ENCODE results near the gene CYP2A6. TPM values are rescaled to one million over a fixed set of nuclear protein-coding genes. Genes with fewer than 3 reads are reported as not detected.
"Not testable (repeated sequence)": the region's sequence is repeated elsewhere in the genome, so short reads cannot be mapped to it uniquely, and the experiment has no call there.

CYP2A6 gene, protein sequence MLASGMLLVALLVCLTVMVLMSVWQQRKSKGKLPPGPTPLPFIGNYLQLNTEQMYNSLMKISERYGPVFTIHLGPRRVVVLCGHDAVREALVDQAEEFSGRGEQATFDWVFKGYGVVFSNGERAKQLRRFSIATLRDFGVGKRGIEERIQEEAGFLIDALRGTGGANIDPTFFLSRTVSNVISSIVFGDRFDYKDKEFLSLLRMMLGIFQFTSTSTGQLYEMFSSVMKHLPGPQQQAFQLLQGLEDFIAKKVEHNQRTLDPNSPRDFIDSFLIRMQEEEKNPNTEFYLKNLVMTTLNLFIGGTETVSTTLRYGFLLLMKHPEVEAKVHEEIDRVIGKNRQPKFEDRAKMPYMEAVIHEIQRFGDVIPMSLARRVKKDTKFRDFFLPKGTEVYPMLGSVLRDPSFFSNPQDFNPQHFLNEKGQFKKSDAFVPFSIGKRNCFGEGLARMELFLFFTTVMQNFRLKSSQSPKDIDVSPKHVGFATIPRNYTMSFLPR
- not detected for total RNA-seq
- polyA plus RNA-seq (2013, experiment 1 of 2), result not detected
- not detected for polyA plus RNA-seq (2013, experiment 2 of 2)
- long read RNA-seq, experiment 1, result 0 reads
- long read RNA-seq, experiment 2, result 0 reads
- long read RNA-seq, experiment 3, result 0 reads
- long read RNA-seq, experiment 4, result 0 reads

DNA sequence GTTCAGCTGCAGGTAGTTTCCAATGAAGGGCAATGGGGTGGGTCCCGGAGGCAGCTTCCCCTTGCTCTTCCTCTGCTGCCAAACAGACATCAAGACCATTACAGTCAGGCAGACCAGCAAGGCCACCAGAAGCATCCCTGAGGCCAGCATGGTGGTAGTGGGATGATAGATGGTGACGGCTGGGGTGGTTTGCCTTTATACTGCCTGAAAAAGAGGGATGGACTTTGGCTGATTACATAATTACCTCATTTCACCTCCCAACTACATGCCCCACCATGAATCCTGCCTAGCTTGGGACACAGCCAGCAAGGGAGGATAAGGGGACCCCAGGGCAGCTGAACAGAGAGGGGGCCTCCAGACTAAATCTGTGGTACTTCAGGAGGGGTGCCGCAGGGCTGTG, at the start of gene CYP2A6:
Gene CYP2A6, minus strand, starts transcription at position 171 of the 400 bp plus-strand sequence. Its CDS starts 21 bp downstream, at position 150.
- H3K27ac Mint-ChIP-seq; H3K4me3 ChIP-seq (ENCODE audit: low read length): not testable (repeated sequence)

GRCh38 chr19:40899964-40900363, 49.7 kb upstream of the CYP2A6 start:
- DNase-seq; H3K9me3 Mint-ChIP-seq; H3K27ac ChIP-seq (ENCODE audit: low read depth, low read length); H3K36me3 ChIP-seq (ENCODE audit: control insufficient read depth, insufficient read depth, low read length); H3K9me3 ChIP-seq (ENCODE audit: control insufficient read depth, low read length); H3K9ac ChIP-seq (ENCODE audit: extremely low read depth, low read length, poor library complexity, severe bottlenecking); H3K4me1 ChIP-seq (ENCODE audit: control insufficient read depth, insufficient read depth, low read length); H3K27ac Mint-ChIP-seq; H3K36me3 Mint-ChIP-seq (ENCODE audit: low read depth); H3K4me3 Mint-ChIP-seq; H3K4me1 Mint-ChIP-seq; H3K27me3 ChIP-seq (ENCODE audit: control insufficient read depth, insufficient read depth, low read length, poor library complexity, severe bottlenecking); H3K4me3 ChIP-seq (ENCODE audit: low read length): not testable (repeated sequence)
- peaks cover 63% of the 10 kb centered on the region for H3K27me3 Mint-ChIP-seq (ENCODE audit: insufficient read depth)
- WGBS, 2 experiments (ENCODE audit: insufficient coverage in 1 of 2, insufficient read length in 1 of 2), result 89 to 90% methylated on average over 2 to 12 of the region's 12 CpGs

More for the DNA sequence above, at the start of gene CYP2A6:
- H3K9me3 ChIP-seq (ENCODE audit: control insufficient read depth, low read length); H3K4me1 ChIP-seq (ENCODE audit: control insufficient read depth, insufficient read depth, low read length); H3K27ac ChIP-seq (ENCODE audit: low read depth, low read length); H3K4me1 Mint-ChIP-seq; H3K4me3 Mint-ChIP-seq; H3K9me3 Mint-ChIP-seq; DNase-seq; H3K36me3 Mint-ChIP-seq (ENCODE audit: low read depth); H3K36me3 ChIP-seq (ENCODE audit: control insufficient read depth, insufficient read depth, low read length); H3K9ac ChIP-seq (ENCODE audit: extremely low read depth, low read length, poor library complexity, severe bottlenecking): not testable (repeated sequence)
- peaks cover 56% of the 10 kb centered on the region for H3K27me3 ChIP-seq (ENCODE audit: control insufficient read depth, insufficient read depth, low read length, poor library complexity, severe bottlenecking)
- 97 to 100% methylated on average over 1 to 2 of the region's 3 CpGs for WGBS, 2 experiments (ENCODE audit: insufficient coverage in 1 of 2, insufficient read length in 1 of 2)
- H3K27me3 Mint-ChIP-seq (ENCODE audit: insufficient read depth), result peaks cover 84% of the 10 kb centered on the region

DNA sequence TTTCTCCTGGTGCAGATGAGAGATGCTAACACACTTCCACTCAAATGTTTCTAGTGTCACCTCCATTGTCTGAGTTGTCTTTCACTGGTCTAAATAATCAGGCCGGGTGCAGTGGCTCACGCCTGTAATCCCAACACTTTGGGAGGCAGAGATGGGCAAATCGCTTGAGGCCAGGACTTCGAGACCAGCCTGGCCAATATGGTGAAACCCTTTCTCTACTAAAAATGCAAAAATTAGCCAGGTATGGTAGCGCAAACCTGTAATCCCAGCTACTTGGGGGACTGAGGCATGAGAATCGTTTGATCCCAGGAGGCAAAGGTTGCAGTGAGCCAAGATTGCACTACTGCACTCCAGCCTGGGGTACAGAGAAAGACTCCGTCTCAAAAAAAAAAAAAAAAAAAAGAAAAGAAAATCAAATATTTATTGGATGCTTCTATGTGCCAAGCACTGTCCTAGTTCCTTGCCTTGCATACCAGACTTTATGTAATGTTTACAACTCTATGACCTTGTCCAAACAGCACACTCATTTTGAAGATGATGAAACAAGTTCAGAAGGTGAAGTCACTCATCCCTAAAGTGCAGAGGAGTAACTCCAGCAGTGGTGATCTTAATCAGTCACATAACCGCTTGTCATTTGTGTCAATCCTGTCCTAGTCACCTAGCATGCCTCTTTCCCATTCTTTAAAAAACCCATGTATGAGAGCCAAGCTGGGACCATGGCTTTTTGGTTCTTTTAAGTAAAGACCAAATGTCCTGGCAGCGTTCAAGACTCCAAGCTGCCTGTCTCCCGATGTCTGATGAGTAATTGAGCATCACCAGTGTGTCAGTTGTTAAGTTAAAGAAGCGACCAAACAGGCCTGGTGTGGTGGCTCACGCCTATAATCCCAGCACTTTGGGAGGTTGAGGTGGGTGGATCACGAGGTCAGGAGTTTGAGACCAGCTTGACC, 46.9 kb upstream of the CYP2A6 start:
- WGBS, 2 experiments (ENCODE audit: insufficient coverage in 1 of 2, insufficient read length in 1 of 2), result 94 to 96% methylated on average over 9 to 12 of the region's 13 CpGs
- H3K27ac ChIP-seq (ENCODE audit: low read depth, low read length); DNase-seq; H3K9me3 ChIP-seq (ENCODE audit: control insufficient read depth, low read length); H3K27ac Mint-ChIP-seq; H3K36me3 Mint-ChIP-seq (ENCODE audit: low read depth); H3K27me3 ChIP-seq (ENCODE audit: control insufficient read depth, insufficient read depth, low read length, poor library complexity, severe bottlenecking); H3K9ac ChIP-seq (ENCODE audit: extremely low read depth, low read length, poor library complexity, severe bottlenecking); H3K4me3 Mint-ChIP-seq; H3K36me3 ChIP-seq (ENCODE audit: control insufficient read depth, insufficient read depth, low read length); H3K4me1 ChIP-seq (ENCODE audit: control insufficient read depth, insufficient read depth, low read length); H3K4me1 Mint-ChIP-seq; H3K4me3 ChIP-seq (ENCODE audit: low read length); H3K9me3 Mint-ChIP-seq: not testable (repeated sequence)
- H3K27me3 Mint-ChIP-seq (ENCODE audit: insufficient read depth), result peaks cover 64% of the 10 kb centered on the region

DNA sequence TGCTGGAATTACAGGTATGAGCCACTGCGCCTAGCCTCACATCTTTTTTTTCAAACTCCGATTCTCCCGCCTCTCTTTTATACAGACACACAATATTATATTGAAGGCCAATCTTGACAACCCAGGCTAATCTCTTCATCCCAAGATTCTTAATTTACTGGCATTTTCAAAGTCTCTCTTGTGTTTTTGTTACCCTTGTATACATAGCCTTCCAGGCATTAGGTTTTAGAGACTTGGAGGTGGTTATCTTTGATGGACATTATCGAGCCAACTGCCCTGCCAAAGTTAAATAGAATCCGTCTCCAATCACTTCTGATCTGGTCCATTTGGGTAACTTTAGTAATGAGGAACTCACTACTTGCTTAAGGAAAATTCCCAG, 46.2 kb upstream of the CYP2A6 start:
- Histone ChIP-seq H3K9me3 (ENCODE audit: control insufficient read depth, low read length) (no peaks in the 10 kb centered on the region), H3K27me3 (ENCODE audit: control insufficient read depth, insufficient read depth, low read length, poor library complexity, severe bottlenecking) (peaks cover 4% of the 10 kb centered on the region), H3K36me3 (ENCODE audit: control insufficient read depth, insufficient read depth, low read length) (no peaks in the 10 kb centered on the region), H3K4me3 (ENCODE audit: low read length) (no peak overlapping the region), H3K9ac (ENCODE audit: extremely low read depth, low read length, poor library complexity, severe bottlenecking) (no peak overlapping the region), H3K27ac (ENCODE audit: low read depth, low read length) (no peak overlapping the region), H3K4me1 (ENCODE audit: control insufficient read depth, insufficient read depth, low read length) (no peaks in the 10 kb centered on the region)
- H3K4me1 Mint-ChIP-seq, result no peaks in the 10 kb centered on the region
- no peak for DNase-seq
- no peak overlapping the region for H3K4me3 Mint-ChIP-seq
- H3K36me3 Mint-ChIP-seq (ENCODE audit: low read depth), result no peaks in the 10 kb centered on the region
- TF ChIP-seq, protein P1, sequence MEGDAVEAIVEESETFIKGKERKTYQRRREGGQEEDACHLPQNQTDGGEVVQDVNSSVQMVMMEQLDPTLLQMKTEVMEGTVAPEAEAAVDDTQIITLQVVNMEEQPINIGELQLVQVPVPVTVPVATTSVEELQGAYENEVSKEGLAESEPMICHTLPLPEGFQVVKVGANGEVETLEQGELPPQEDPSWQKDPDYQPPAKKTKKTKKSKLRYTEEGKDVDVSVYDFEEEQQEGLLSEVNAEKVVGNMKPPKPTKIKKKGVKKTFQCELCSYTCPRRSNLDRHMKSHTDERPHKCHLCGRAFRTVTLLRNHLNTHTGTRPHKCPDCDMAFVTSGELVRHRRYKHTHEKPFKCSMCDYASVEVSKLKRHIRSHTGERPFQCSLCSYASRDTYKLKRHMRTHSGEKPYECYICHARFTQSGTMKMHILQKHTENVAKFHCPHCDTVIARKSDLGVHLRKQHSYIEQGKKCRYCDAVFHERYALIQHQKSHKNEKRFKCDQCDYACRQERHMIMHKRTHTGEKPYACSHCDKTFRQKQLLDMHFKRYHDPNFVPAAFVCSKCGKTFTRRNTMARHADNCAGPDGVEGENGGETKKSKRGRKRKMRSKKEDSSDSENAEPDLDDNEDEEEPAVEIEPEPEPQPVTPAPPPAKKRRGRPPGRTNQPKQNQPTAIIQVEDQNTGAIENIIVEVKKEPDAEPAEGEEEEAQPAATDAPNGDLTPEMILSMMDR (conservative IDR thresholded peaks at IDR 0.05), result no peak
- no peaks in the 10 kb centered on the region for H3K9me3 Mint-ChIP-seq
- peaks cover 63% of the 10 kb centered on the region for H3K27me3 Mint-ChIP-seq (ENCODE audit: insufficient read depth)
- H3K27ac Mint-ChIP-seq, result no peak overlapping the region
- 92 to 98% methylated on average over 5 of the region's 5 CpGs for WGBS, 2 experiments (ENCODE audit: insufficient coverage in 1 of 2, insufficient read length in 1 of 2)
